HepG2 (cell line): ENCODE measurements around the gene ZDHHC11. TPM values are rescaled to one million over a fixed set of nuclear protein-coding genes. Genes with fewer than 3 reads are reported as not detected.
A peak's percentile ranks its signal among the peaks of the same experiment; 100 is the strongest.

Experiments used
- ATAC-seq: fragments of 200-7000 bp; cut with Tn5 transposase; 3 replicates; pipeline ENCODE4 v1.9.1; 2020; ENCODE audit warnings: mild to moderate bottlenecking, moderate library complexity
- BruUV-seq: library from RNA; stranded (reverse); fragments of 400-500 nt; replicated peaks from 2 replicates; lab custom pipeline; 2021; lab: Mats Ljungman, UMichigan
- CTCF ChIA-PET: fragments of 300-600 bp; formaldehyde crosslinking; extraction: SDS; loops from one replicate; lab custom pipeline; 2021; ENCODE audit warnings: low total read pairs, inconsistent platforms, low intra/inter-chr PET ratio; lab: Yijun Ruan, JAX
- POLR2A ChIA-PET: fragments of 350-600 bp; sonication (Branson Sonifier 250); formaldehyde crosslinking; loops from one replicate; lab custom pipeline; 2020; ENCODE audit warnings: antibody characterized with exemption, inconsistent platforms; lab: Yijun Ruan, JAX
- DNase-seq: peaks from one replicate; pipeline ENCODE4 v3.0.0-alpha.2; 2015; ENCODE audit warnings: low spot score
- FAIRE-seq: peaks from 3 replicates; lab custom pipeline; 2011; peaks lifted over from hg19 to GRCh38; lab: Jason Lieb, UNC
- H2AFZ ChIP-seq: one replicate; pipeline ENCODE4 v1.6.1; 2011; ENCODE audit warnings: low read length, inconsistent platforms
- H3K27ac ChIP-seq: fragments of 300-600 bp; 3 replicates; pipeline ENCODE4 v1.8.0; 2011; ENCODE audit warnings: mixed run types, mild to moderate bottlenecking, mixed read lengths, low read length, inconsistent platforms; ENCODE audit not compliant: insufficient read depth; ENCODE audit errors: extremely low read length
- H3K27me3 ChIP-seq, 2 experiments: fragments of 200-600 bp in 1 of 2; 2 replicates in 1 of 2; 3 replicates in 1 of 2; pipeline versions ENCODE4 v1.6.0 to v1.8.0; 2011; ENCODE audit warnings: low read length in 2 of 2, mild to moderate bottlenecking in 2 of 2, moderate library complexity in 2 of 2, inconsistent platforms in 1 of 2; ENCODE audit not compliant: insufficient read depth in 2 of 2, control insufficient read depth in 1 of 2
- H3K36me3 ChIP-seq, 2 experiments: fragments of 200-600 bp in 1 of 2; replicated peaks in 1 of 2; 2 replicates in 1 of 2; 3 replicates in 1 of 2; pipeline versions ENCODE4 v1.5.1 to v1.8.0; 2011; ENCODE audit warnings: low read length in 2 of 2, inconsistent platforms in 1 of 2; ENCODE audit not compliant: insufficient read depth in 2 of 2, control insufficient read depth in 1 of 2
- H3K4me1 ChIP-seq: 2 replicates; pipeline ENCODE4 v1.5.1; 2012; ENCODE audit warnings: low read length, inconsistent platforms; ENCODE audit not compliant: insufficient read depth
- H3K4me2 ChIP-seq: 2 replicates; pipeline ENCODE4 v1.6.0; 2011; ENCODE audit warnings: low read depth, low read length, inconsistent platforms
- H3K4me3 ChIP-seq, 3 experiments: fragments of 200-600 bp in 1 of 3; sonication (generic), shearing (Covaris generic) in 1 of 3; replicated peaks in 1 of 3; 2 replicates each; pipeline ENCODE4 v1.5.1; 2011 to 2016; ENCODE audit warnings: low read length in 3 of 3, inconsistent platforms in 2 of 3, low read depth in 2 of 3, mild to moderate bottlenecking in 2 of 3, control low read depth in 1 of 3, mixed read lengths in 1 of 3; ENCODE audit not compliant: insufficient read depth in 1 of 3
- H3K79me2 ChIP-seq: one replicate; pipeline ENCODE4 v1.6.1; 2011; ENCODE audit warnings: low read length, inconsistent platforms; ENCODE audit not compliant: insufficient read depth
- H3K9ac ChIP-seq: 2 replicates; pipeline ENCODE4 v1.6.0; 2011; ENCODE audit warnings: mild to moderate bottlenecking, low read depth, low read length, inconsistent platforms; ENCODE audit not compliant: insufficient read depth
- H3K9me3 ChIP-seq: 2 replicates; pipeline ENCODE4 v1.5.1; 2012; ENCODE audit warnings: mild to moderate bottlenecking, low read length
- H4K20me1 ChIP-seq: 2 replicates; pipeline ENCODE4 v1.6.0; 2011; ENCODE audit warnings: inconsistent platforms, mild to moderate bottlenecking, low read length, moderate library complexity; ENCODE audit not compliant: insufficient read depth
- AGO2 ChIP-seq: fragments of 200-400 bp; formaldehyde crosslinking; optimal IDR thresholded peaks from 2 replicates; pipeline ENCODE3; 2017; ENCODE audit warnings: mild to moderate bottlenecking, low read depth, low read length, moderate library complexity
- ATF7-NPFF ChIP-seq: sonication (generic); formaldehyde crosslinking; IDR thresholded peaks from 2 replicates; pipeline ENCODE4 v1.8.1; 2023; ENCODE audit warnings: mild to moderate bottlenecking, low read depth, missing genetic modification reagents, moderate library complexity
- CAMTA2 ChIP-seq: sonication (generic); formaldehyde crosslinking; IDR thresholded peaks from 2 replicates; pipeline ENCODE4 v1.4.0; 2020; ENCODE audit warnings: mild to moderate bottlenecking, missing genetic modification reagents, borderline replicate concordance
- HIVEP1 ChIP-seq: sonication (generic); formaldehyde crosslinking; IDR thresholded peaks from 2 replicates; pipeline ENCODE4 v1.4.0; 2020; ENCODE audit warnings: mild to moderate bottlenecking, missing genetic modification reagents
- HMGA1 ChIP-seq: sonication (generic); formaldehyde crosslinking; conservative IDR thresholded peaks from 2 replicates; pipeline ENCODE4 v1.4.0; 2020; ENCODE audit warnings: missing genetic modification reagents
- KMT2A ChIP-seq: sonication (generic); formaldehyde crosslinking; IDR thresholded peaks from 2 replicates; pipeline ENCODE4 v1.4.0; 2020; ENCODE audit warnings: missing genetic modification reagents
- PRMT3 ChIP-seq: sonication (generic); formaldehyde crosslinking; IDR thresholded peaks from 2 replicates; pipeline ENCODE4 v1.8.1; 2022; ENCODE audit warnings: low read depth, mild to moderate bottlenecking, moderate library complexity, missing genetic modification reagents, borderline replicate concordance
- YEATS2 ChIP-seq: sonication (generic); formaldehyde crosslinking; IDR thresholded peaks from 2 replicates; pipeline ENCODE4 v1.4.0; 2020; ENCODE audit warnings: missing genetic modification reagents, borderline replicate concordance
- WGBS: methylation state at CpG from one replicate; pipeline ENCODE4 v1.1.6; 2017; ENCODE audit warnings: low lambda C conversion rate; 5-methylcytosine and 5-hydroxymethylcytosine counted together
- in situ Hi-C: cut with HindIII; loops from 2 replicates; pipeline ENCODE4 v1.10.0; 2017; ENCODE audit warnings: low pct_unique_long_range_greater_than_20kb; ENCODE audit not compliant: extremely low pct_ligation_motif_present
- intact Hi-C: fragments of 100-400 bp; cut with micrococcal nuclease; formaldehyde crosslinking; loops from one replicate; pipeline ENCODE4 v1.10.0; 2022; ENCODE audit not compliant: unreplicated experiment
- polyA plus RNA-seq, 8 experiments: library from polyadenylated mRNA; depleted of rRNA in 3 of 8; stranded (reverse) in 7 of 8; unstranded in 1 of 8; fragments of >200 nt; fragmentation: Illumina TruSeq in 4 of 8; extraction: Trizol in 4 of 8; gene quantifications; 2 replicates each; pipeline versions ENCODE4 v1.2.1 to v1.2.3, GENCODE V29; 2011 to 2016; ENCODE audit warnings: low read depth in 4 of 8, missing spikeins in 1 of 8, mixed read lengths in 1 of 8; ENCODE audit not compliant: insufficient read depth in 1 of 8
- total RNA-seq, 5 experiments: library from RNA; depleted of rRNA; stranded (reverse); fragments of >200 nt; fragmentation: Illumina TruSeq; extraction: Trizol; gene quantifications; 2 replicates each; pipeline ENCODE4 v1.2.3, GENCODE V29; 2016; ENCODE audit warnings: low read depth in 1 of 5

The ZDHHC11 gene
- total and polyA plus RNA-seq, 2 of the 13 experiments (the other 11 are each of a cell fraction or from before 2014, with no cell fraction given) = 2.1 to 4.0 TPM

- Histone ChIP-seq H3K79me2 (no peaks in the 10 kb centered on the region), H3K27ac (no peak overlapping the region), H4K20me1 (no peaks in the 10 kb centered on the region), H3K36me3 (peaks cover 23 to 66% of the 10 kb centered on the region in 2 experiments), H3K4me2 (no peak overlapping the region), H3K9ac (no peak overlapping the region), H3K4me1 (peaks cover 13% of the 10 kb centered on the region), H3K27me3 (no peaks in the 10 kb centered on the region), H2AFZ (no peak overlapping the region), H3K4me3 (no peak overlapping the region), H3K9me3 (no peaks in the 10 kb centered on the region)
- ChIA-PET POLR2A (no interaction called here), CTCF (no interaction called here)
- BruUV-seq = no TSS peak
- in situ Hi-C loops (no loop called here), intact Hi-C loops (no loop called here)
- ATAC-seq = no peak
- no peak for FAIRE-seq
- WGBS = 96% methylated on average over 4 of the region's 10 CpGs
- no peak for DNase-seq
- TF ChIP-seq AGO2 (peak; percentile 4), CAMTA2 (no peak)
These were observed 15.0 kb upstream of the ZDHHC11 start for GRCh38 chr5:865771-866170.

DNA sequence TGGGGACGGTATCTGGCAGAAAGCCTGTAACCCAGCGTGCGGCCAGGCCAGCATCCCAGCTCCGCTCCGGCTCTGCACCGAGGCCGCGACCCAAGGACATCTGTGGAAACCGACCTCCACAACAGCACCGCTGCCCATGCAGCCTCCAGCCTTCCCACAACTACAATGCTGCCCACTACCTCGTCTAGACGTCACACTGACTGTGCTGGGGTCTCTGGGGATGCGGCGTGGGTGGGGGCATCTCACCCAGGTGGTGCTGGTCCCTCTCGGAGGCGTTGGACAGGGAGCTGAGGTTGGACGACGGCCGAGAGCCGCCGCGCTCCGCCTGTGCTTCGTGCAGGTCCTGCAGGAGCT is 14.4 kb upstream of the ZDHHC11 start:
- WGBS = 97% methylated on average over 23 of the region's 24 CpGs
- POLR2A ChIA-PET = no interaction called here

More for the DNA sequence above, 14.4 kb upstream of the ZDHHC11 start:
- no peaks in the 10 kb centered on the region for H3K27me3 ChIP-seq
- no peaks in the 10 kb centered on the region for H3K79me2 ChIP-seq
- TF ChIP-seq ATF7-NPFF (CRISPR knock-in tag) (no peak), PRMT3 (CRISPR knock-in tag) (no peak), YEATS2 (CRISPR knock-in tag) (no peak), HIVEP1 (CRISPR knock-in tag) (no peak), HMGA1 (CRISPR knock-in tag) (no peak), KMT2A (CRISPR knock-in tag) (no peak)
- no peak overlapping the region for H3K27ac ChIP-seq
- FAIRE-seq = no peak
- in situ Hi-C loops (no loop called here), intact Hi-C loops (no loop called here)
- peaks cover 23 to 59% of the 10 kb centered on the region in 2 experiments for H3K36me3 ChIP-seq
- no peak for DNase-seq
- no peaks in the 10 kb centered on the region for H3K9me3 ChIP-seq
- H2AFZ ChIP-seq = no peak overlapping the region
- no peaks in the 10 kb centered on the region for H4K20me1 ChIP-seq
- H3K9ac ChIP-seq = no peak overlapping the region
- no TSS peak for BruUV-seq
- H3K4me1 ChIP-seq = peaks cover 13% of the 10 kb centered on the region
- CTCF ChIA-PET = no interaction called here
- no peak overlapping the region for H3K4me2 ChIP-seq
- ATAC-seq = no peak
- H3K4me3 ChIP-seq = no peak overlapping the region
